Measurements from ENCODE around the gene RAB6C. TPM values are rescaled to one million over a fixed set of nuclear protein-coding genes. Genes with fewer than 3 reads are reported as not detected.
"Not testable (repeated sequence)": the region's sequence is repeated elsewhere in the genome, so short reads cannot be mapped to it uniquely, and the experiment has no call there.

RAB6C gene
- total RNA-seq, 1 donor from 2014 or later, result 0.34 TPM

GRCh38 chr2:129993151-129993550 is 13.7 kb downstream of the RAB6C start:
- not testable (repeated sequence) for DNase-seq (ENCODE audit: low spot score)

- DNase-seq (ENCODE audit: low spot score), result not testable (repeated sequence)
Observed at GRCh38 chr2:129996657-129997237, 17.3 kb downstream of the RAB6C start.

GRCh38 chr2:129998771-129999170 is 19.3 kb downstream of the RAB6C start:
- DNase-seq (ENCODE audit: low spot score), result not testable (repeated sequence)

GRCh38 chr2:130005862-130006261 is 26.4 kb downstream of the RAB6C start:
- not testable (repeated sequence) for DNase-seq (ENCODE audit: low spot score)

- DNase-seq (ENCODE audit: low spot score), result not testable (repeated sequence)
Observed at GRCh38 chr2:130016701-130017100, 37.2 kb downstream of the RAB6C start.

- no peak for DNase-seq (ENCODE audit: low spot score)
Observed at GRCh38 chr2:130019402-130019801, 39.9 kb downstream of the RAB6C start.

- not testable (repeated sequence) for DNase-seq (ENCODE audit: low spot score)
Observed at GRCh38 chr2:130020069-130020468, 40.6 kb downstream of the RAB6C start.

- DNase-seq (ENCODE audit: low spot score), result not testable (repeated sequence)
Observed at GRCh38 chr2:130025931-130026330, 46.5 kb downstream of the RAB6C start.

Other genes starting within 250 kb of the RAB6C start
- gene POTEF, start 149.6 kb downstream of the RAB6C start, total RNA-seq, result not detected
- gene CCDC74B, start 165.4 kb downstream of the RAB6C start, total RNA-seq, result 1.7 TPM
- gene SMPD4, start 201.9 kb downstream of the RAB6C start, total RNA-seq, result 39.6 TPM
- 165 TPM for gene MZT2B, start 202.6 kb downstream of the RAB6C start, total RNA-seq
- not detected for gene TUBA3E, start 218.8 kb downstream of the RAB6C start, total RNA-seq

Data from ureter (tissue), 1 donor.